NCI-H446 (cell line): Measurements from ENCODE around the gene TF.

Experiments used
- DNase-seq, 2 experiments: peaks; one replicate each; lab custom pipeline; 2025; lab: John Stamatoyannopoulos, UW

TF gene

DNA sequence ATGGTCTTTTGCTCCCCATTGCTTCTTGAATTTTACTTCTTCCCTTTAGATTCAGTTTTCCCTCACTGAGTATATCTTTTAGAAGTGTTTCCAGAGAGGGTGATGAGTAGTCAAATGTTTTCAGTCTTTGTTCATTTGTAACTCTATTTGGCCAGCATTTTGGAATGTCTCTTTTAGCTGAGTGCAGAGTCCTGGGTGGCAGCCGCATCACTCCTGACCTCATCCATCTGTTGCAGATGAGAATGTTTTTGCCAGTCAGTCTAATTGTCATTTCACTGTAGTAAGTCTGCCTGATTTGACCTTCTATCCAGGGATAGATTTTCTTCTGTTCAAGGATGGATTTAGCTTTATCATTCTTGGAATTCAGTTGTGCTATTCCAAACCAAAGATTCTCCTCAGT is 66.7 kb downstream of the TF start:
- no peak for DNase-seq

DNA sequence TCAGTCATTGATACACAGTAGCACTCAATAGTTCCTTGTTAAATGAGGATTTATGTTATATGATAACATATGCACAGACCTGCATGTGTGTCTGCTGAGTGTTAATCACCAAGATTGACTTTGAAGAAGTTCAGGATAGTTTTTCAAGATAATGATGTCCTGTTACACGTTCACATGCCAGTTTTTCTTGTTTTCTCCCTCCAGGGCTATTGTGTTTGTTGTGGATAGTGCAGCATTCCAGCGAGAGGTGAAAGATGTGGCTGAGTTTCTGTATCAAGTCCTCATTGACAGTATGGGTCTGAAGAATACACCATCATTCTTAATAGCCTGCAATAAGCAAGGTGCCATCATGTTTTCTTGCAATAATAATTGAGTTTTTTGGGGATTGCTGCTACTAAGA is 69.2 kb downstream of the TF start:
- no peak for DNase-seq

DNA sequence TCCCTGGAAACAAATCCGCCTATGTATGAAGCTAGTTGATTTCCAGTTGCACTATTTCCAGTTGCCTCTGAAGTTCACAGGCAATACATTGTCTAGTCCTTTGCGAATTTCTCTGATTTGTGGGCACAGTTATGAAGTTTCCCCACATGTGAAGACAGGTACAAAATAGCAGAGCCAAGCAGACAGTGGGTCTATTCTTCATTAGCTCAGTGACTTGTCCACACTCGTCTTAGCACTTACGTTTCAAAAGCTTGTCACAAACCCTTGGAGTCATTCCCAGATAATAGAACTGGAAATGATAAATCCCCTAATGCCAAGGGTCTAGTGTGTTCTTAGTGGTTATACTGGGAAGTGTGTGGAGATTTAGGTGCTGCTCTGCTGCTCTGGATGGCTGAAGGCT is 73.9 kb downstream of the TF start:
- DNase-seq = no peak

DNA sequence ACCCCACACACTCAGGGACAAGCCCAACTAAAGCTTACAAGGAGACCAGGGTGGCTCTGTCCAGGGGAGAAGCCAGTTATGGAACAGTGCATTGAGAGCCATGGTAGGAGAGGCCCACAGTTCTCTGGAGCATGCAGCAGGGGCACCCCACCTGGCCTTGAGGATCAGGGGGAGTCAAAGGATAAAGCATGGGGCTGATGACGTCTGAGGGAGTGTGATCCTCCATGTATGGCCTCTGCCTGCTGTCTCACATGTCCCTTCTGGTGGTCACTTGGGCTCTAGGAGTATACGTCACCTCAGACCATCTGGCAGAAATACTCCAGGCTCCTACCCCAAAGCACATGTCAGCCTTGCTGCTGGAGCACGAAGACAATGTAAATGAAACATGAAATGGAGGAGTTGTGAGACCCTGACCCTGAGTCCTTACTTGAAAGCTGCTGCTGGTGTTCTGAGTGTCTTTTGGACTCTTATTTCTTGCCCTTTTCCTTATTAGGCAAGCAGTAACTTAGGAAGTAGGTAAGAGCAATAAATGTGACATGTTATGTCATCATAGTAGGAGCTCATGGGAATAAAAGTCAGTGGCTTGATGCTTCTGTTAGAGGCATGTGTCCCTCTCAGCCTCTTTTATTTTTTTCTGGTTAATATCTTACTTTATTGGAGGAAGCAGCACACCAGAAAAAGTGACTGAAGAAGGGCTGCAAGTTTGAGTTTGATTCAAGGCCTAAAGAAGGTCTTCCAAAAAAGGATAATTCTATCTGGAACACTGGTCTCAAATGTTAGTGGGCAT is 74.9 kb downstream of the TF start:
- DNase-seq = no peak

DNA sequence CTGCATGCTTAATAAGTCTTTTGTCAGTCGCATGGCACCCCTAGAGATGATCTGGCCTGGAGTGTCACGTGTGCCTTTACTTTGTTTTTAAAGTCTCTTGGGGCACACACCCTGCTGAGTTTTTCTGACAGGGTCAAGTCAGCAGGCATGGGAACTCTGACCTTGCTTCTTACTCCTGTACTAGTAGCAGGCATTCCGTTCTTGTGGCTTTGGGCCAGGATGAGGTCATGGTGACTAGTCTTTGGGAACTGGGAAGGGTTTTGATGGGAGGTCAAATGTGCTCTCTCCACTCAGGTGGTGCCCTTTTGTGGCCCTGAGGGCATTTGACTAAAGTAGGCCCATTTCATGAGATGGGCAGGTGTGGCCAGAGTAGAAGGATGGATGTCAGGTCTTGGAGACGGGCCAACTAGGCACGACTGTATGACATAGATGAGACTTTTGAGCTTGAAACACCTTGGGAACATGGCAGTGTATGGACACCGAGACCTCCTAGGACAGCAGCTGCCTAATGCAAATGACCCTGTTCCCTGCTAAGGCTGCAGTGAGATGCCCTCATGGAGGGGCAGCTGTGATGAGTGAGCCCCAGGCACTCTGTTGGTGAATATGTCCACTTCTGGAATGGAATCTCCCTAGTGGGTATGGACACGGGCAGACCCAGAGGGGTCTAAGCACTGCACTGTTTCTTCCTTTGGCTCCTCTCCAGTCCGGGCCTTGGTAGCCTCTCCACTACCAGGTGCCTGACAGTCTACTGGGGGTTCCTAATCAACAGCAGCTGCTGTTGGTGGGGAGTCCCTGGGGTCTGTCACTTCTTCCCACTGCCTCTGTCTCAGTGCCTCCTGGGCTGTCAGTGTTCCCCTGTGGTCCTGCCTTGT is 75.8 kb downstream of the TF start:
- no peak for DNase-seq

DNA sequence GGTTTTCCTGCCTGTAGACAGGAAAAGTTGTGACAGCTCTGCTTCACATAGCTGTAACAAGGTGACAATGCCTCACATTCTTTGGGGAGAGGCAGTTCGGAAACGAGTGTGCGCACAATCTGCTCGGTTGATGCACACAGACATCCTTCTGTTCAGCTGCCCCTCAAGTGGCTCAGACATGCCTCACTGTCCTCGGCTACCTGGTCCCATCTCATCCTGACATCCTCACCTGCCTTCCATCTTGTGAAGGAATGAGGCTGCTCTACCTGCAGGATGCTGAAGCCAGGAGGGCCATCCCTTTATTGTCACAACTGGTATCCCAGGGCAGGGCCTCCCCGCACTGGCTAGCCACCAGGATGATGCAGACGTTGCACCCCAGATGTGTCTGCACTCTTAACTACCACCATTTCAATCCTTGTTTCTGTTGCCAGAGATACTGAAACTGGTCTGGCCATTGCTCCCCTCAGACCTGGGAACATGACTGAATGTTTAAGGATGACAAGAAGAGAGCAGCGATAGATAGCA is 78.8 kb downstream of the TF start:
- DNase-seq = no peak

DNA sequence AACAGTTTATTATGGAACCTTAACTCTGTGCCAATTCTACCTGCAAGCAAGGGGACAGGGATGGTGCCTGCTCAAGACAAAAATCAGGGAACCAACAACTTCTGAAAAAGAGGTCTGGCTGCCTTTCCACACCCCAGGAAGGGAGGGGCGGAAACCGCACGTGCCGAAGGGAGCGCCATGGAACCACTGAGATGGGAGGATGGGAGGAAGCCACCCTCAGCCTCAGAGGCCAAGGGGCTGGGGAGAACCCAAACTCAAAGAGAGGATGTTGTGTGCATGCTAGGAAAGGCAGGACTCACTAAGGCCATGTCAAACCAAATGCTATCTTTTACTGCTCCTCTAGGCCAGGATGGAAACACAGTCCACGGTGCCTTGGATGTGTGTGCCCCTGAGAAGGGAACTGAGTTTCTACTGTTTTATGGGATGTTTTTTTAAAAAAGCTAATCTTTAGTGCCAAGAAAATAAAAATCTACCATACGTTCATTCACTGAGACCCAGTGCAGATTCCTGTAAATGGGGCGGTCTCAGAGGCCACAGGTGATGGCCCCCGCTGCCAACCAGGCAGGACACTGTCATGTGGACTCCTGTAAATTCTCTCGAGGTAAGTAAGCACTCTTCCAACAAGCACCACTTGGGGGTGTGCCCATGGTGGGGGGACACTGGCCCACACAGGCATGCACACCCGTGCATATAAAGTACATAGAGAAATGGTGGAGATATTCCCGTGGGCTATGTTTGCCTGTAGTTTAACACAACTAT is 80.0 kb downstream of the TF start:
- no peak for DNase-seq

DNA sequence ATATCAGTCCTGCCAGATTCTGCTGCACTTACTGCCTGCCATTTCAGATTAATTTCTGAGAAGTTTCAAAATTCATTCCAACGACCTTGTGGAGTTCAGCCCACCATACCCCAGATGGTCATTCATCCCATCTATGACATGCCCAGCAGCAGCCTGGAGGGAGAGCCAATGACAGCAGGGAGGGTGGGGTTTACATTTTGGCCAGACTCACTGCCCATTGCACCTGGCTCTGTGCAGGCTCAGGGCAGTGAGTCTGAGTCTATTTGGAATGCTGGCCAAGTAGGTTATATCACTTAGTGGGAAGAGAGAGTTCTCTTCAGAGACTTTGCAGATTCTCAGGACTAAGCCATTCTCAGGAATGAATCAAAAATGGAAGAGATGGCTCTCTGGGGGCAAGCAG is 80.9 kb downstream of the TF start:
- DNase-seq = peak in 1 of 2 experiments; percentile 55

DNA sequence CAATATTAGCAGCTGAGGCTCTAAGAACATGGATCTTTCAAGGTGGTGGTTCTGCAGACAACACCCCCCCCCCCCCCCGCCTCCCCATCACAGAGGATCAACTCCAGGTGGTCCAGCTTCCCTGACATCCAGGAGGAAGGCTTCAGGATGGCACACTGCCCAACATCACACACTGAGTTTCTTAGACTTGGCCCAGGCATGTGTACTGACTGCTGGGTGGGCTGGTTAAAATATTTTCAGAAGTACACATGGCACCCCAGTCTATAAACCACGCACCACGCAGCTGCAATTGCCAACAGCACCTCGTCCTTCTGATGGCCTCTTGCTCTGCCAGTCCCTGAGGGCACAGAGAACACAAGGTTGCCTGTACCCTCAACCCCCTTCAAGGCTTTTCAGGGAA is 81.5 kb downstream of the TF start:
- DNase-seq = peak in 1 of 2 experiments; percentile 35

DNA sequence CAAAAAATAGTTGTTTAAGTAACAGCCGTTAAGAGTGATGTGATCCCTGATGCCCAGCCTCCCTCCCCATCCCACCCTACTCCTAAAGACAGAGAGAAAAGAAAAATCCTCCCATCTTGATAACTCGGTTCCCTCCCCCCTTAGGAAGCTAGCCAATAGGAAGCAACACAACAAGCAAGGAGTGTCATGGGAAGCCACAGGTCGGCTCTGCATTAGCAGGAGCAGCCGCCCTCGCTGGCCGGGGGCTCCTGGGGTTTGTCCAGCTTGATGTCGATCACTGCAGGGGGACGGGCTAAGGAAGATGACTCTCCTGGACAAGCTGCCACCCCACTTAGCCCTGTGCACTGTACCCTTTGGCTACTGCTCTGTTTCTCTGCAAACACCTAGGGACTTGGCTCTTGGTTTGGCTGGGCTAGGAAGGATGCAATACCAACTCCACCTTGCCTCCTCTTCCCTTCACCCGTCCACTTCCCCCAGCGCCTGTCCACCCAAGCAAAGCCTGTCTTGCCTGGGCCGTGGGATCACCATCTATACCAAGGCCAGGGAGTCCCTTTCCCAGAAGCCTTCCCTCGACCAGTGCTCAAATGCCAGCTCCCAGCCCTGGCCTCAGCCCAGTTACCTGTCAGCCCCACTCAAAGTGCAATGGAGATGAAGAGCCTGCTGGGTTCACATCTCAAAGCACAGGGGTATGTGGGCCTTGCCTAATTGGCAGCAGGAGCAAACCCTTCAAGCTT is 82.5 kb downstream of the TF start:
- peak in 1 of 2 experiments; percentile 48 for DNase-seq

DNA sequence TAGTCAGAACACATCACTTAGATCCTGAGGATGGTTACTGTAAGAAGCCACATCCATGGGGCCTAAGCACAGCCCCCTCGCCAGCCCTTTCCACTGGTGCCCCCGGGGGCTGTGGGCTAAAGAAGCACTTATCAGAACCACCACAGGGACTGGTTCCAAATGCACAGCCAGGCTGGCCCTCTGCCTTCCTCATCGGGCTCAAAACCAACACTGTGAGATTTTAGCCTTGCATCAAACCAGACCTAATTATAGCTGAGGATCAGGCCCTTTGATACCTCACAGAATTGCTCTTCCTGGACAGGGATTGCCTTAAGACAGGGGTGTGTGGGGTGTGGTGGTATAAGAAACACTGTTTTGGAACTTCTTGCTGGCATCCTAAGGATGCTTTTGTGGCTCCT is 83.1 kb downstream of the TF start:
- peak in 1 of 2 experiments; percentile 48 for DNase-seq

DNA sequence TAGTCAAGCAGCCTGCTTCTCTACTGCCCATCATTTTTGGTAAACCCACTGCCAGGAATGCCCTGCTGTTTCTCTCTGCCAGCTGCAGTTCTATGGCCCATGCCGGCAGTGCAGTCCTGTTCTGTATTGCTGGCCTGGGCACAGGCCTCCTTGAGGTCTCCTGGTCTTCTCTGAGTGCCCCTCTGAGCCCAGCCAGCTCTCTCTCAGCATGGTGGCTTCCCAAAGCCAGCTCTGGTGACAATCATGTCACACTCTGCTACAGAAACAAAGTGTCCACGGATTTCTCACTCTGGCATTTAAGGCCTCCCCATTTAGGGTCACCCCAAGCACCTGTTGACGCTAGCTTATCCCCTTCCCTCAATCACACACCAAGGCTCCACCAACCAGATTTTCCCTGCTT is 83.9 kb downstream of the TF start:
- no peak for DNase-seq

DNA sequence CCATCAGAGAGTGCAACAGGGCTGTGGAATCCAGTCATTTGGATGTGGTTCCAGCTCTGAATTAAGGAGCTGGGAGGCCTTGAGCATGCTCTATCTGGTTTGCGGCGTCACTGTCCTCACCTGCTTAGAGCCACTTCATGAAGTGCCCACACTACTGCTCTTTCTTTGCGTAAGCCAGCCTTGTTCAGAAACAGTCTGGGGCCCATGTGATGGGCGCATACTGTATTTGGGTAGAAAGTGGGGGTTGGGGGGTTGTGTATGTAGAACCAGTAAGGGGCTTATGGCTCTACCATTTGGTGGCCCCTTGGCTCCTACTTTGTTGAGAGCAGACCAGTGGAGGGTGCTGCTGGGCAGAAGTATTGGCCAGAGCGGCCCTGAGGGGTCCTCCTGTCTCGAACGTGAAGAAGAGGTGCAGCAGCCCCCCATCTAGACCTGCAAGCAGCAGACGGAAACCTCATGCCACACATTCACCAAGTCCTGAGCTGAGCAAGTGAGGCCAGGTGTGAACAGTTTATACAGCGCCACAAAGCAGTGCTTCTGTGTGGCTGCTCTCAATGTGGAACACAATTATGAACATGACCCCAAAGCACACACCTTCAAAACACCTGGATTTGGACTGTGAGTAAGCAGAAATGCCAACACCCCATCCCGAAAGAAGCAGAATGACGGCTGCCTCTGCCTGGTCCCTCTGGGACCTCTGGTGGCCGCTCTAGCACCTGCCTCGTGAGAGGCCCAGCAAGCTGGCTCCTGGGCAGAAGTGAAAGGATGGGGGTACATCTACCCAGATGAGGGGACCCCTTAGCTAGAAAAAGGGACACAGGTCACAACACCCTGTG is 86.0 kb downstream of the TF start:
- no peak for DNase-seq

DNA sequence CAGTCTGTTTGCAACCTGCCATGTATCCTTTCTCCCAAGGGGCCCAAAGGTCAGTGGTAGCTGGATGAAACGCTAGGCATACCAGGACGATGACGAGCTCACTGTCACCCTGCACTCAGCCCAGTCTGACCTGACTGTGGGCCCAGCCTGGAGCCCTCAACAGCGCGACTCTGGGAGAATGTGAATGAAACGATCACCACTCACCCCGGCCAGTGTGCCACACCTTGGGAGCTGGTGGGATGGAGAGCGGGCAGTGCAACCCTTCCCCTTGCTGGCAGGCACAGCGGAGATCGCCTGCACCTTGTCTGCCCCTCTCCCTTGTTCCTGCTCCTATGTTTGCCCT is 86.6 kb downstream of the TF start:
- DNase-seq = no peak

DNA sequence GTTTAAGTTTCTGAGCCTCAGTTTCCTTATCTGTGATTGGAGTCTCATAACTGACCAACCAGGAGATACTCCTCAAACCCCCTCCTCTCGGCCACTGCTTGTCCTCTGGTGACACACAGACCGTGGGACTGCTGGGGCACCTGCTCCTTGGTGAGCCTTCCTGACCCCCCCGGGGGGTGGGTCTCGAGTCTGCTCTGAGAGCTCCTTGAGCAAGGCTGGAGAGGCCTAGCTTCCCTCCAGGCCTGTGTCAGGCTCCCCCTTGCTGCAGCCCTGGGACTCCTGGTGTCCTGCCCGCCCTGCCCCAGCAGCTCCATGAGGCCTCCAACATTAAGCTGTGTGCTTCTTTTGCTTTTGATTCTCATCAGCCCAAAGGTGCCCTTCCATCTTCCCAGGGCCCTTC is 87.1 kb downstream of the TF start:
- DNase-seq = no peak

DNA sequence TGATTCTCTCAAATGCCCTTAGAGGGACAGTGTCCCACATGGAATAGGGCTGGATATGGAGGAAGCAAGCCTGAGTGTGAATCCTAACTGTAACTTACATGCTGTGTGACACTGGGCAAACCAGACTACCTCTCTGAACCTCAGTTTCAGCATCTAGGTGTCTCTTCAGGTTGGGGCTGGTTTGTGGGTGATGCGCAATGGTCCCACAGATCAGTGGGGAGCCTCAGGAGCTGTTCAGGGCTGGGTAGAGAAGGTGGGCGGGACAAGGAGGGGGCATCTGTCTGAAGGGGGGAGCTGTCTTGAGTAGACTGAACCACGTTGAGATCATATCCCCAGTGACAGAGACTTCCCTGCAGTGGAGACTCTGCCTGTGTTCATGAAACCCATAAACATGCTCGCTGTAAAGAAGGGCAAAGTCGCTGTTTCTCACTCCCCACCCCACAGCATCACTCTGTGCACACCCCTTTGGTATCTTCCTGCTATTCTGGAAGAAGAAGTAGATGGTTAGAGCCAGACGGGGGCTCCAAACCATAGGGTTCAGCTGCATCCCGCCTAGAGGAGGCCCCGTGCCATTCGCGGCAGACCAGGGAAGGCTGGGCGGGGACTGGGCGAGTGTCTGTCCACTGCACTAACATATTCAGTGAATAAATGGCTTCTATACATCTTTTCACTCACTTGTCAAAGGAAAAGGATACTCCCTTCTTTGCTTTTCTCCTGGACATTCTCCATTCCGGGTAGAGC is 87.9 kb downstream of the TF start:
- no peak for DNase-seq

DNA sequence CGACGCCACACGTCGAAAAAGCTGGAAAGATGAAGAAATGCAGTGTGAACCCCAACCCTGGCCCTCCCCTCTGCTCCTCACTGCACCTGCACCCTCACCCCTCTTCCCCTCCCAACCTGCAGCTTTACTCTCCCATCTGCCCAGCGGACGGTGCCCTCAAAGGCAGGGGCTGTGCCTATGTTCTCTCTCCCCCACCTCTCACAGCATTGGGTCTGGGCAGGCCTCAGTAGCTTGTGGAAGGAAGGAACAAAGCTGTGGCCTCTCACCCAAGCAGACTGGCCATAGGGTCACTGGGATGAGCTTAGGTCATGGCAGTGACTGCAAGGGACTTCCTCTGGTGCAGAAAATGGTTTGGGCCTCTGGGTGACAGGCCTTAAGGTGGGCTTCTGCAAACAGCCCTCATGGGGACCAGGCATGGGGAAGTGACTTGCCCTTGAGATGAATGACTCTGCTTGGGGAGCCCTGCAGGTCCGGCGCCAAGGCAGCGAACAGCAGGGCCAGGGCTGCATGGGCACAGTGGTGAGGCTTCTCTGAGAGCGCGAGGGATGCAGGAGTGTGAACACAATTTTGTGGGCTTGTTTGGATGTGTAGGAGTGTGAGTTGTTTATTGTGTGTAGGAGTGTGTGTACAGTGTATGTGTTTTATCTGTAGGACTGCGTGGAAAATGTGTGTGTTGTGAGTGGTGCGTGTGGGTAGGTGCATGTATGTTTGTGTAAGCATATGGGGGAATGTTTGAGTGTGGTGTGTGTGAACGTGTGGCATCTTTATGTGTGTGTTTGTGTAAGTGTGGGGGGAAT is 88.6 kb downstream of the TF start:
- no peak for DNase-seq

DNA sequence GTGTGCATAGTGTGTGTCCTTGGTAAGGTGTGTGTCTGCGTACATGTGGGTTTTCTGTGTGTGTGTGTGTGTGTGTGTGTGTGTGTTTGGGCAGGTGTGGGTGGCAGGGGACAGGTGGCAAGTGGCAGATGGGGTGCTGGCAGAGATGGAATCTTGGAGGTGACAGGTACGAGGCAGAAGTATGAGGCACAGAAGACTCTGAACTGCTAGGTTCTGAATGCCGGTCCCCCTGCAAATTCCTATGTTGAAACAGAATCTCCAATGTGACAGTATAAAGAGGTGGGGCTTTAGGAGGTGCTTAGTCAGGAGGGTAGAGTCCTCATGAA is 89.2 kb downstream of the TF start:
- DNase-seq = no peak

DNA sequence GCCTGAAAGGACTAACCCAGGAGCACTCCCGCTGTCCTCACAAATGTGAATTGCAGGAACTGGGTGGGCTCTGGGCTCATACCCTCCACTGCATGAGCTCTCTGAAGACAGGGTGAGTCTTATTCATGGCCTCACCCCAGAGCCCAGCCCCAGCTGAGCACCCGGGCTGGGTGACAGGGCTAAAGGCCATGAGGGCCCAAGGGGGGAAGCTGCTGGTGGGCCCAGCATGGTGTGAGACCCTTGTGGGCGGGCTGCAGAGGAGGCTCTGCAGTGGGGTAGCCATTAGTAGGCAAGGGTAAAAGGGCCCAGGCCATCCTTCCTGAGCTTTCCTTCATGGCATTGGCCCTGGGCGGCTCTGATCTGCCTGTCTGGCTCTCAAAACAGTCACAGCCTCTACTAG is 89.8 kb downstream of the TF start:
- no peak for DNase-seq
